ENCODE results near the gene ELFN1. TPM values are rescaled to one million over a fixed set of nuclear protein-coding genes. Genes with fewer than 3 reads are reported as not detected.

The ELFN1 gene
- total and polyA plus RNA-seq, 2 donors (not counting 3 experiments of a cell fraction or from before 2014, with no cell fraction given): 0.37 to 1.0 TPM

DNA sequence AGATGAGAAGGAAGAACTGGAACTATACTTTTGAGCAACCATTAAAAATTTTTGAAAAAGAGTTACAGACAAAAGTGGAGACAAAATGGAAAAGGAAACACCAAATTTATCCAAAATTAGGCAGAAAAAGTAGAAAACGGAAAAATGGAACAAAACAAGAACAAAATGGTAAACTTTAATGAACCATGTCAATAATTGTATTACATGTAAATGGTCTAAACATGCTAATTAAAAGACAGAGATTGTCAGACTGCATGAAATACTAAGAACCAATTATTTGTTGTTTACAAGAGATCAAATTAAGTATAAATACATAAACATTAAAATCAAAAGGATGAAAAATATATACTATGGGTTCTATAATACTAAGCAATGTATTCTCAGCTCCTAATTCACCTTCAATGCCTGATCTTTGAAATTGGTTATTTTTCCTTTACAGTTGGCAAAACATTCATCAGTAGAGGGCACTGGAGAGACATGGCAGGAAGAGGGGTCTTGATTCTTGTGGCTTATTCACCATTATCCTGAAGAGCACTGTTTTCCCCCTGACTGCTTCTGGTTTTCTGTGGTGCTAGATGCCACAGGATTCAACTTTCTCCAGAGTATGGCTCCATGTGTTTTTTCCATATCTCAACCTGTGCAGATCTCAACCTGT, 124.9 kb downstream of the ELFN1 start:
- H3K9me1 ChIP-seq (replicated peaks; ENCODE audit: control insufficient read depth, extremely low read depth, insufficient read depth, low read length): no peaks in the 10 kb centered on the region
- H3K4me2 ChIP-seq (ENCODE audit: insufficient read depth, low read length): no peak overlapping the region
- peaks cover 0 to 2% of the 10 kb centered on the region in 2 experiments for H3K27me3 ChIP-seq (ENCODE audit: control insufficient read depth in 2 of 2, insufficient read depth in 2 of 2, low read length in 2 of 2)
- FAIRE-seq (no peak), DNase-seq (ENCODE audit: low read depth, low spot score) (no peak)
- no peak overlapping the region for H3K9ac ChIP-seq (replicated peaks; ENCODE audit: extremely low read depth, insufficient read depth, low read length)
- TF ChIP-seq, protein P1, sequence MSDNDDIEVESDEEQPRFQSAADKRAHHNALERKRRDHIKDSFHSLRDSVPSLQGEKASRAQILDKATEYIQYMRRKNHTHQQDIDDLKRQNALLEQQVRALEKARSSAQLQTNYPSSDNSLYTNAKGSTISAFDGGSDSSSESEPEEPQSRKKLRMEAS (IDR thresholded peaks at IDR 0.05; ENCODE audit: insufficient read depth, insufficient read length): no peak
- no peak for TF ChIP-seq POLR2A (IDR thresholded peaks at IDR 0.05; ENCODE audit: low read depth, low read length)
- TF ChIP-seq, protein P2, sequence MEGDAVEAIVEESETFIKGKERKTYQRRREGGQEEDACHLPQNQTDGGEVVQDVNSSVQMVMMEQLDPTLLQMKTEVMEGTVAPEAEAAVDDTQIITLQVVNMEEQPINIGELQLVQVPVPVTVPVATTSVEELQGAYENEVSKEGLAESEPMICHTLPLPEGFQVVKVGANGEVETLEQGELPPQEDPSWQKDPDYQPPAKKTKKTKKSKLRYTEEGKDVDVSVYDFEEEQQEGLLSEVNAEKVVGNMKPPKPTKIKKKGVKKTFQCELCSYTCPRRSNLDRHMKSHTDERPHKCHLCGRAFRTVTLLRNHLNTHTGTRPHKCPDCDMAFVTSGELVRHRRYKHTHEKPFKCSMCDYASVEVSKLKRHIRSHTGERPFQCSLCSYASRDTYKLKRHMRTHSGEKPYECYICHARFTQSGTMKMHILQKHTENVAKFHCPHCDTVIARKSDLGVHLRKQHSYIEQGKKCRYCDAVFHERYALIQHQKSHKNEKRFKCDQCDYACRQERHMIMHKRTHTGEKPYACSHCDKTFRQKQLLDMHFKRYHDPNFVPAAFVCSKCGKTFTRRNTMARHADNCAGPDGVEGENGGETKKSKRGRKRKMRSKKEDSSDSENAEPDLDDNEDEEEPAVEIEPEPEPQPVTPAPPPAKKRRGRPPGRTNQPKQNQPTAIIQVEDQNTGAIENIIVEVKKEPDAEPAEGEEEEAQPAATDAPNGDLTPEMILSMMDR (IDR thresholded peaks at IDR 0.05; ENCODE audit: extremely low read depth in 1 of 2, insufficient read depth in 1 of 2, low read depth in 1 of 2, low read length in 2 of 2): no peak
- TF ChIP-seq GATA2 (IDR thresholded peaks at IDR 0.05; ENCODE audit: insufficient read depth, insufficient read length, low read depth, low read length): no peak
- no peak for TF ChIP-seq EZH2 (IDR thresholded peaks at IDR 0.05; ENCODE audit: borderline replicate concordance, low read depth, low read length, severe bottlenecking)
- TF ChIP-seq POLR2AphosphoS5 (IDR thresholded peaks at IDR 0.05; ENCODE audit: insufficient read depth, low read depth, low read length): no peak
- no peak for TF ChIP-seq FOS (IDR thresholded peaks at IDR 0.05; ENCODE audit: borderline replicate concordance, insufficient read depth, low read length)
- ChIA-PET CTCF (interaction anchor here (1.0 kb wide), 1 partner anchor 553 kb away, joined by 3 read pairs; no protein-coding TSS in a partner anchor), POLR2A (no interaction called here)
- H3K4me3 ChIP-seq (replicated peaks in 1 of 3; ENCODE audit: insufficient read depth in 1 of 3, low read depth in 1 of 3, low read length in 3 of 3): no peak overlapping the region
- dilution Hi-C loops (cut with MboI; ENCODE audit: extremely low pct_ligation_motif_present, low sequenced_read_pairs) (no loop called here), intact Hi-C loops (cut with micrococcal nuclease) (no loop called here)
- no peaks in the 10 kb centered on the region for H4K20me1 ChIP-seq (replicated peaks; ENCODE audit: control insufficient read depth, extremely low read depth, insufficient read depth, low read length)
- H3K4me1 ChIP-seq (ENCODE audit: control insufficient read depth, extremely low read depth, insufficient read depth, low read length): no peaks in the 10 kb centered on the region
- H3K36me3 ChIP-seq (ENCODE audit: control insufficient read depth in 2 of 2, extremely low read depth in 1 of 2, insufficient read depth in 2 of 2, low read length in 2 of 2): no peaks in the 10 kb centered on the region
- H3K9me3 ChIP-seq (replicated peaks; ENCODE audit: control insufficient read depth, insufficient read depth, low read length): no peaks in the 10 kb centered on the region
- H3K79me2 ChIP-seq (ENCODE audit: control insufficient read depth, insufficient read depth, low read length): no peaks in the 10 kb centered on the region
- no TSS peak for BruUV-seq (replicated peaks)
- no peak overlapping the region for H3K27ac ChIP-seq (ENCODE audit: insufficient read depth, low read depth, low read length)
- no peak overlapping the region for H2AFZ ChIP-seq (ENCODE audit: low read depth, low read length)

Other genes starting within 250 kb of the ELFN1 start
- gene MICALL2, start 210.8 kb upstream of the ELFN1 start, total RNA-seq: 46.3 and 58.7 TPM in 2 replicates
- 29.8 and 37.3 TPM in 2 replicates for gene MICALL2, start 210.8 kb upstream of the ELFN1 start, polyA plus RNA-seq
- gene INTS1, start 165.9 kb upstream of the ELFN1 start, total RNA-seq: 114 and 116 TPM in 2 replicates
- 57.8 and 86.5 TPM in 2 replicates for gene INTS1, start 165.9 kb upstream of the ELFN1 start, polyA plus RNA-seq
- gene MAFK, start 139.6 kb upstream of the ELFN1 start, total RNA-seq: 39.4 and 66.9 TPM in 2 replicates
- gene MAFK, start 139.6 kb upstream of the ELFN1 start, polyA plus RNA-seq: 22.2 and 23.3 TPM in 2 replicates
- gene TMEM184A, start 114.1 kb upstream of the ELFN1 start, total RNA-seq: not detected in 2 replicates
- 0.41 and 0.48 TPM in 2 replicates for gene TMEM184A, start 114.1 kb upstream of the ELFN1 start, polyA plus RNA-seq
- gene PSMG3, start 100.2 kb upstream of the ELFN1 start, total RNA-seq: 25.5 and 28.4 TPM in 2 replicates
- gene PSMG3, start 100.2 kb upstream of the ELFN1 start, polyA plus RNA-seq: 40.4 and 49.7 TPM in 2 replicates

All from endothelial cell of umbilical vein (primary cell).